Bronchial epithelial cell (primary cell): ENCODE data around the gene TMEM147. TPM values are rescaled to one million over a fixed set of nuclear protein-coding genes. Genes with fewer than 3 reads are reported as not detected.

Source experiments
- DNase-seq: peaks from one replicate; pipeline ENCODE4 v3.0.0-alpha.2; 2010; ENCODE audit warnings: low read depth
- FAIRE-seq: peaks from 2 replicates; lab custom pipeline; 2011; peaks lifted over from hg19 to GRCh38; lab: Jason Lieb, UNC
- H3K27me3 ChIP-seq: 2 replicates; pipeline ENCODE4 v1.5.1; 2011; ENCODE audit warnings: low read length; ENCODE audit not compliant: control insufficient read depth, insufficient read depth
- H3K36me3 ChIP-seq: 2 replicates; pipeline ENCODE4 v1.5.1; 2011; ENCODE audit warnings: low read length; ENCODE audit not compliant: control insufficient read depth, insufficient read depth
- H3K4me3 ChIP-seq: 2 replicates; pipeline ENCODE4 v1.5.1; 2011; ENCODE audit warnings: mild to moderate bottlenecking, low read depth, low read length, control low read depth
- CTCF ChIP-seq: IDR thresholded peaks from 2 replicates; pipeline ENCODE4 v1.5.1; 2011; ENCODE audit warnings: mild to moderate bottlenecking, moderate library complexity, low read length, control low read depth, inconsistent platforms; ENCODE audit not compliant: insufficient read depth, severe bottlenecking
- total RNA-seq: library from RNA; depleted of rRNA; stranded (reverse); fragments of >200 nt; gene quantifications from 2 replicates; pipeline ENCODE4 v1.2.1, GENCODE V29; 2014

Gene TMEM147
- total RNA-seq, 1 donor from 2014 or later: 136 TPM

- no peaks in the 10 kb centered on the region for H3K36me3 ChIP-seq
- no peaks in the 10 kb centered on the region for H3K27me3 ChIP-seq
- no peak for TF ChIP-seq CTCF
- FAIRE-seq (no peak), DNase-seq (no peak)
- H3K4me3 ChIP-seq: no peak overlapping the region
These were observed 31.1 kb upstream of the TMEM147 start for GRCh38 chr19:35514282-35514809.

GRCh38 chr19:35516310-35516709, 29.1 kb upstream of the TMEM147 start:
- FAIRE-seq: no peak
- H3K4me3 ChIP-seq: no peak overlapping the region
- H3K27me3 ChIP-seq: no peaks in the 10 kb centered on the region
- DNase-seq: no peak
- TF ChIP-seq CTCF: no peak
- no peaks in the 10 kb centered on the region for H3K36me3 ChIP-seq

GRCh38 chr19:35517342-35517741, 28.1 kb upstream of the TMEM147 start:
- no peak for TF ChIP-seq CTCF
- Histone ChIP-seq H3K36me3 (no peaks in the 10 kb centered on the region), H3K27me3 (no peaks in the 10 kb centered on the region), H3K4me3 (no peak overlapping the region)
- DNase-seq (no peak), FAIRE-seq (no peak)

- no peak for TF ChIP-seq CTCF
- FAIRE-seq (peak; percentile 98), DNase-seq (peak; percentile 93)
- no peaks in the 10 kb centered on the region for H3K36me3 ChIP-seq
- H3K4me3 ChIP-seq: no peak overlapping the region
- no peaks in the 10 kb centered on the region for H3K27me3 ChIP-seq
These were observed 27.1 kb upstream of the TMEM147 start for GRCh38 chr19:35518313-35518712.

- H3K27me3 ChIP-seq: no peaks in the 10 kb centered on the region
- FAIRE-seq (peak; percentile 99), DNase-seq (peak; percentile 92)
- TF ChIP-seq CTCF: no peak
- no peak overlapping the region for H3K4me3 ChIP-seq
- no peaks in the 10 kb centered on the region for H3K36me3 ChIP-seq
These were observed 26.1 kb upstream of the TMEM147 start for GRCh38 chr19:35519291-35519690.

GRCh38 chr19:35521124-35521743, 24.2 kb upstream of the TMEM147 start:
- DNase-seq (no peak), FAIRE-seq (no peak)
- H3K4me3 ChIP-seq: no peak overlapping the region
- no peaks in the 10 kb centered on the region for H3K36me3 ChIP-seq
- peaks cover 7% of the 10 kb centered on the region for H3K27me3 ChIP-seq
- no peak for TF ChIP-seq CTCF
